C4-2B (cell line): ENCODE results near the gene NRIP1.

Source experiments
- ZFX ChIP-seq: fragments of 450-650 bp; IDR thresholded peaks from 2 replicates; pipeline ENCODE4 v1.6.1; 2017
- TF ChIP-seq, protein P1 (sequence below): fragments of 450-650 bp; conservative IDR thresholded peaks from 2 replicates; pipeline ENCODE4 v1.5.1; 2017; ENCODE audit warnings: mild to moderate bottlenecking

DNA sequence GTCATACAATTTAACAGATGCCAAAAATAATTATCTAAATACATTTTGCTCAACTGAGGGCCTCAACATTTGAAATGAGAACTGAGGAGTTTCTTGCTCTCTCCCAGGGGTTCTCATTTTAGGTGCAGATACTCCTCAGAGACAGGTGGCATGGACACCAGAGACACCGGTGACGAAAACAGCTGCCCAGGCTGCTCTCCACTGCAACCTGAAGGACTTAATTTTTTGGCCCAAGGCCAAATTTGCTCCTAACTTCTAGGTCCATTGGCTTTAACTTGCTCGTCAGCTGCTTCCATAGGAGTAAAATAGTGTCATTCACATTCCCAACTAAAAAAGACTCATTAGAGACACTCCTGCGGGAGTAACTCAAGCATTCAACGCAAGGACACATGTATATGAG, 87.0 kb downstream of the NRIP1 start:
- TF ChIP-seq, protein P1, sequence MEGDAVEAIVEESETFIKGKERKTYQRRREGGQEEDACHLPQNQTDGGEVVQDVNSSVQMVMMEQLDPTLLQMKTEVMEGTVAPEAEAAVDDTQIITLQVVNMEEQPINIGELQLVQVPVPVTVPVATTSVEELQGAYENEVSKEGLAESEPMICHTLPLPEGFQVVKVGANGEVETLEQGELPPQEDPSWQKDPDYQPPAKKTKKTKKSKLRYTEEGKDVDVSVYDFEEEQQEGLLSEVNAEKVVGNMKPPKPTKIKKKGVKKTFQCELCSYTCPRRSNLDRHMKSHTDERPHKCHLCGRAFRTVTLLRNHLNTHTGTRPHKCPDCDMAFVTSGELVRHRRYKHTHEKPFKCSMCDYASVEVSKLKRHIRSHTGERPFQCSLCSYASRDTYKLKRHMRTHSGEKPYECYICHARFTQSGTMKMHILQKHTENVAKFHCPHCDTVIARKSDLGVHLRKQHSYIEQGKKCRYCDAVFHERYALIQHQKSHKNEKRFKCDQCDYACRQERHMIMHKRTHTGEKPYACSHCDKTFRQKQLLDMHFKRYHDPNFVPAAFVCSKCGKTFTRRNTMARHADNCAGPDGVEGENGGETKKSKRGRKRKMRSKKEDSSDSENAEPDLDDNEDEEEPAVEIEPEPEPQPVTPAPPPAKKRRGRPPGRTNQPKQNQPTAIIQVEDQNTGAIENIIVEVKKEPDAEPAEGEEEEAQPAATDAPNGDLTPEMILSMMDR: no peak
- no peak for TF ChIP-seq ZFX
